Activated T-cell treated with anti-CD3 and anti-CD28 coated beads, Interleukin-2, amount 50 U/mL, for 1 hour (primary cell): ENCODE results near the gene PTPN6.

Experiments
- DNase-seq: peaks from one replicate; pipeline ENCODE4 v3.0.0-alpha.2; 2020

Gene PTPN6

DNA sequence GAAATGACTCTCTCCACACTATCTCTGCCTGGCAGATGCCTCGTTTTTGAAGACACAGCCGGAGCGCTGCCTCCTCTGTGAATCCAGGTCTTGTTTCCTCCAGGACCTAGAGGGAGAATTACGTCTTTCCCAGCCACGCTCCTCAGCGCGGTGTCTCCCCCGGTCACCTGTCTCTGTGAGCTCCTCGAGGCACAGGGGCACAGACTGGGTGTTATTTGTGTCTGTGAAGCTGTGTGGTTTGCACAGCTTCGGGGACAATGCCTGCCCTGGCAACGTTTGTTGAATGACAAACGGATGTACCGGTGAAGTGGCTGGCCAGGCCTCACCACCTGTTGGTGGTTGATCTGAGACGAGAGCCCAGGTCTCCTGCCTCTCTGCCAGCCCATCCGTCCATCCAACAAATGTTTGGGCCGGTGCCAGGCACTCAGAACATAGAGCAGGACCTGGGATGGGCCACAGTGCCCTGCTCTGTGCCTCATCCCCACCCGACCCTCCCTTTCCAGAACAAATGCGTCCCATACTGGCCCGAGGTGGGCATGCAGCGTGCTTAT lies 6.1 kb downstream of the PTPN6 start:
- peak; percentile 48 for DNase-seq

DNA sequence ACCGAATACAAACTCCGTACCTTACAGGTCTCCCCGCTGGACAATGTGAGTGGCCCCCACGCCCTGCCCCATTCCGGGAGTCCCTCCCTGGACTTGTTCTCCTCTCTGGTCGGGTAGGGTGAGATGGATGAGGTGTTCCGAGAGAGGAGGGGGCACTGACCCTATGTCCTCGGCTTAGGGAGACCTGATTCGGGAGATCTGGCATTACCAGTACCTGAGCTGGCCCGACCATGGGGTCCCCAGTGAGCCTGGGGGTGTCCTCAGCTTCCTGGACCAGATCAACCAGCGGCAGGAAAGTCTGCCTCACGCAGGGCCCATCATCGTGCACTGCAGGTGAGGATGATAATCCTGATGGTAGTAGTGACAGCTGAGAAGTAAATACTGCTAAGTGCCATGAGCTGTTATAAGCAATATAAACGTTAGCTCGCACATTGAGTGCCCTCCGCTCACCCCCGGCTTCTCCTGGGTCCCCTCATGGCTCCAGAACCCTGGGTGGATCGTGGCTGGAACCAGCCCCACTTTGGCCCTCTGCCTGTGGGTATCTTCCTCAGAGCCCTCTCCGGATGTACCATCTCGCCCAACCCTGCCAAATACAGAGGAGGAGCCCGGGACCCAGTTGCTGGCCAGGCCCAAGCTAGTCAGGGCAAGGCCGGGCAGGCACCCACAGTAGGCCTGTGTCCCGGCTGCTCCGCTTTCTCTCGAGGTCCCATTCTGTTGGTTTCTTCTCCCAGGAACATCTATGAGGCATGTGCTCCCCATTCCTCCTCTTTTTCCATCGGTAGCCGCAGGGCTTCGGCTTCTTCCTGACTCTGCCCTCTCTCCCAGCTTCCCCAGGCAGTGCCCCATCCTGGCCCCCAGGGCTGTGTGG lies 6.8 kb downstream of the PTPN6 start:
- peak; percentile 49 for DNase-seq

DNA sequence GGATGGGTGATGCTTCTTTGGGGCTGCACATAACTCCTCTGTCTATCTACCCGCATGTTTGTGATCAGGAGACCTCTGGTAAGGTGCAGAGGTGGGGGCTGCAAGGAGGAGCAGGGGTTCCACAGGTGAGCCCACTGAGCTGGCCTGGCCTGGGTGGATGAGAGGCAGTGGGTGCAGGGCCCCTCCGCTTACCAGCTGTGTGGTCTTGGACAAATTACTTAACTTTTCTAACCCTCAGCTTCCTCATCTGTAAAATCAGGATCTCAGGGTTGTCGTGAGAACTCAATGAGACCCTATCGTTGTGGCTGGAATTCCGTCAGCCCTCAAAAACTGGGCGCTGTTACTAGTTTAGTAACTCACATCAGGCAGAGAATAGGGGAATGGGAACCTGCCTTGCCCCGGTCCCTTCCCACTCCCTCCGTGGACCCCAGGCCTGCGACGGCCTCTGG lies 7.5 kb downstream of the PTPN6 start:
- peak; percentile 38 for DNase-seq

DNA sequence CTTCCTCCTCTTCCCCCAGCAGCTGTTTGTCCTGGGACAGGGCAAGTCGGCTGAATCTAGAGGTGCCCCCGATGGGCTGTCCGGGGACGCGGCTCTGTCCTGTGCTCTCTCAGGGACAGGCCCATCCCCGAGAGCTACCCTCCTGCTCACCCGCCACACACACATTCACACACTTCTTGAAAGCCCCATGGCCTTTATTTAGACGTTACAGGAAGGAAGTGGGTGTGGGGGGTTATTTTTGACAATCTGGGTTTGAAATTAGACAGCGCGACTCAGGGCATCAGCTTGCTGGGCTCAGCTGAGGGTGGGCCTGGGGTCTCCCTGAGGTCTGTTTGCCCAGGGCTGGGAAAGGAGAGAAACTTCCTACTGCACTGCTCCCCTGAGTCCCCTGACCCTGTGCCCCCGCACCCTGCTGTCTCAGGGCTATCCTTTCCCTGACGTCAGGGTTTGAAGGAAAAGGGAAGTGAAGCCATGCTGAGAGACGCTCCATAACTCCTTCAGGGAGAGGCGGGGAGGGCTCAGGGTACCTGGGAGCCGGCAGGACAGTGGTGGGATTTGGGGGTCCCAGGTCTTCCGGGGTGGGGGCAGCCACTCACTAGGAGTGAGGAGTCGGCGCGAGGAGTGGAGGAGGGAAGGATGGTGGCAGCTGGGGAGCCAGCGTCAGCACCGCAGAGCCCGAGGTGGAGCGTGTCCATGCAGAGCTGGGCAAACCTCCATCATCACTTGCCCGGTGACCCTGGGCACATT lies 8.1 kb downstream of the PTPN6 start:
- peak; percentile 72 for DNase-seq

DNA sequence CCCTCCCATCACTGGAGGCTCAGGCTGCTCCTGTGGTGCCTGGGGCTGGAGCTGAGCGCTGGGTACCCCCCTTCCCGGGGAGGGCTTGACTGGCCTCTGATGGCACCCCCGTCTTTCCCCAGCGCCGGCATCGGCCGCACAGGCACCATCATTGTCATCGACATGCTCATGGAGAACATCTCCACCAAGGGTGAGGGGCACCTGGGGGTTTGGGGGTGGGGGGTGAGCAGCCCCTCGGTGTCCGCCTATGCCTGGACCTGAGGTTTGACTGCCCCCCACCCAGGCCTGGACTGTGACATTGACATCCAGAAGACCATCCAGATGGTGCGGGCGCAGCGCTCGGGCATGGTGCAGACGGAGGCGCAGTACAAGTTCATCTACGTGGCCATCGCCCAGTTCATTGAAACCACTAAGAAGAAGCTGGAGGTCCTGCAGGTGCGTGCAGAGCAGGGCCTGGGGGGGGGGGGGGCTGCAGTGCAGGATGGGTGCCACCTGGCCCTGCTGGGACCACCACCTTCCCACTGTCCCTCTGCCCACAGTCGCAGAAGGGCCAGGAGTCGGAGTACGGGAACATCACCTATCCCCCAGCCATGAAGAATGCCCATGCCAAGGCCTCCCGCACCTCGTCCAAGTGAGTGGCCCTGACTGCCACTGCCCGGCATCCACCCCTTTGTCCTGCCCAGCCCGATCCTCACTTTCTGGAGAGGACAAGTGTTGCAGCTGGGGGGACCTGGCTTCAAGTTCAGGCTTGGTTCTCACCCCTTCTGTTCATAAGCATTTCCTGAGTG lies 8.8 kb downstream of the PTPN6 start:
- no peak for DNase-seq

GRCh38 chr12:6960593-6961277 lies 9.6 kb downstream of the PTPN6 start:
- DNase-seq: peak; percentile 38

GRCh38 chr12:6961278-6961694 lies 10.1 kb downstream of the PTPN6 start:
- peak; percentile 89 for DNase-seq

GRCh38 chr12:6961695-6962284 lies 10.6 kb downstream of the PTPN6 start:
- DNase-seq: no peak

DNA sequence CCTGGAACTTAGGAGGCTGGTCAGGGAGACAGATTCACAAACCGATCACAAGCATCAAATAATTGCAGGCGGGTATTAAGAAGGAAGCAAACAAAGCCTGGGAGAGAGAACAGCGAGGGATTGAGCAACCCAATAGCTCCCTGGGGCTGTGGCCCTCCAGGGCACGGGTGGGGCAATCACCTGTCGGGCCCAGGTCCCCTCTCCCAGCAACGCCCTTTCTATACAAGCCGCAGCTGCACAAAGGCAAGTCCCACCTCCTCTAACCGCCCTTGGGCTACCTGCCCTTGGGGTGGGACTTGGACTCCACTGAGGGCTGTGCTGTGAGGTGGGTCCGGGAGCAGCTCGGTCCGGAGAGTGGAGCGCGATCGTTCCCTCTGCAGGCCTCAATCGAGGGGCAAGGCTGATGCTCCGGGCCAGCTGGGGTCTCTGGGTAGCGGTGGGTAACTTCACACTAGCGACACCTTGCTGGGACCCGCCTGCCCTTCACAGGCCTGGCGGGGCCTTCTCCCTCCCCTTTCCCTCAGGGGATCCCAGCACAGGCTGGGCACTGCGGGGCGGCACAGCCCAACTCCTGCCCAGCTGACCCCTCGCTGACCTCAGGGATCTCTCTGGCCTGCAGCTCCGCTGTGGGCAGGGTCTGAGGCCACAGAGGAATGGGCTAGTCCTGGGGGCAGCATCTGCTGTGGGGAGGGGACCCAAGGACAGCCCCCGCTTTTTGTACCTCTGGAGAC lies 11.3 kb downstream of the PTPN6 start:
- DNase-seq: peak; percentile 39

GRCh38 chr12:6963016-6963731 lies 12.0 kb downstream of the PTPN6 start:
- DNase-seq: no peak

GRCh38 chr12:6963791-6964413 lies 12.7 kb downstream of the PTPN6 start:
- no peak for DNase-seq

DNA sequence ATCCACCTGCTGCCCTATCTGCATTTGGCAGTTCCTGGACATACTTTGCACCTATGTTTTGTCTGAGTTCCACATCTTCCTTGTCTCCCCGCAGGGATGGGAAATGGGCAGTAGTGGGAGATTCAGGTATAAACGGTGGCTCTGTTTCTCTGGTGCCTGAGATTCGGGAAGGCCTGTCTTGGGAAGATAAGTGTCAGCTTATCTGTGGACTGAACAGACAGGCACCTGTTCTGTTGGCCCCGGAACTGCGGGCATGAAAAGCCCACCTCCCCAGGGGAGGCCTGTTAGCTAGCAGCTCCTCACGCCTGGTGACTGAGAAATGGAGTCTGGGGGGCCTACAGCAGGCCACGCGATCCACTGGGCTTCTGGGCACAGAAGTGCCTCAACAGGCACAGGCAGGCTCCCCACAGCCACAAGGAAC lies 13.5 kb downstream of the PTPN6 start:
- no peak for DNase-seq

DNA sequence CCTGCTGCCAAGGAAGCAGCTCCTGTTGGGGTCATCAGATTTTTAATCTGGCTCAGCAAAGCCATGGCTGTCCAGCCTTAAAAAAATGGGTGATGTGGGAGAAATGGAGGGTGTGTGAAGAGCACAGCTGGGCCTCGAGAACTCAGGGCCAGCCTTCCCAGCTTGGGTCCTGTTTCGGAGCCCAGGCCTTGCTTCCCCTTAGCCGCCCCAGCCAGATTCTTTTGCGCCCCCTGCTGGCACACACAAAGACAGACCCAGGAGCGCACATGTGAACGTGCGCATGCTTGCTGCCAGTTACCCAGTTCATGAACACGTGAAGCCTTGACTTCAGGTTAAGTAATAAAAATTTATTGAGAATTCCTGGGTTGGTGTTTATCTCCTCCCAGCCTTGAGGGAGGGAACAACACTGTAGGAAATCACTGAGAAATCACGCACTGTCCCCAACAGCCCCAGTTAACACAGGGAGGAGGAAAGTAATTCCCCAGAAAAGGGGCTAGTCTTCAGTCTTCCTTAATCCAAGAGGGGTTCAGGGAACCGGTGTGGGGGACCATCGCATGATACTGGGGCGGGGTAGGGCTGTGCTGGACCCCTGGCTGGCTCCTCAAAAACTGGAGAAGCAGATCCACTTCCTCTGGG lies 14.0 kb downstream of the PTPN6 start:
- peak; percentile 85 for DNase-seq

DNA sequence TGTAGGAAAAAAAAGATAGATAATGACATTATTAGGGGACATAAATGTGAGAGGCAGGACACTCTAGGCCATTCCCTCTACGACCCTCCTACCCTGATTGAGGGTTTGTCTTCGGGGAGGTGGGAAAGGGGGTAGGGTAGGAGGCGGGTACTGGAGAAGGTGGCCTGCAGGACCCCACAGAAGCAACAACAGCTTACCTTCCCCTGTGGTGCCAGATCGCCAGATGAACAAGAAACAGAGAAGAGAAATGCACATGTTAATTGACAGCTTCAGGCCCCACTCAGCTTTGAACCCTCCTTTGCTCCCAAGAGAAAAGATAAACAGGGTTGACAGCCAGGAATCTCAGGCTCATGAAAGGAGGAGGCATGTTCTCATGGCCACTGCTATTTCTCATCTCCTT lies 14.6 kb downstream of the PTPN6 start:
- no peak for DNase-seq

- DNase-seq: no peak
Measured at GRCh38 chr12:6966351-6966750, 15.2 kb downstream of the PTPN6 start.

DNA sequence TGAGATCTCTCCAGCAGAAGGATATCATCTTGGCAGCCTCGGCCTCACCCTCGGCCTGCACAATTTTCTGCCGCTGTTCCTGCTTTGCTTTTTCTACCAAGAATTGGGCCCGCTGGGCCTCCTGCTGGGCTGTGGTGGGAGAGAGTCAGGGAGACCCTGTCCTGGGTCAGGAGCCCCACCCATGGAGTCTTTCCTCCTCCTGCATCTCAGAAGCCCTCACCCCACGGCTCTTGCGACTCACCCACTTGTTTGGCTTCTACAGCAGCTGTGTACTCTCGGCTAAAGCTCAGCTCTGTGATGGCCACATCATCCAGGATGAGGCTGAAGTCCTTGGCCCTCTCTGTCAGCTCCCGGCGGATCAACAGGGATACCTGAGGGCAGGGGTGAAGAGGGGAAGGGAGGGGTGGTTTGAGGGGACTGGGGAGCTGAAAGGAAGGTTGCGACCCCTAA lies 16.5 kb downstream of the PTPN6 start:
- DNase-seq: peak; percentile 12

- DNase-seq: no peak
Measured at GRCh38 chr12:6968426-6968825, 17.3 kb downstream of the PTPN6 start.

GRCh38 chr12:6970096-6970527 lies 19.0 kb downstream of the PTPN6 start:
- no peak for DNase-seq

- DNase-seq: no peak
Measured at GRCh38 chr12:6974180-6974579, 23.0 kb downstream of the PTPN6 start.
